Upper lobe of left lung (tissue), 4 donors: ENCODE results near the gene SRSF2.

Source experiments
- EP300 ChIP-seq, 4 donors: sonication (generic); formaldehyde crosslinking; IDR thresholded peaks; one replicate each; pipeline ENCODE4 v1.5.1; 2017; ENCODE audit warnings: antibody characterized with exemption in 4 of 4, control low read depth in 2 of 4
- POLR2A ChIP-seq, 4 donors: fragments of 450-650 bp; IDR thresholded peaks; one replicate each; pipeline ENCODE4 v1.5.1; 2016 to 2017; ENCODE audit warnings: antibody characterized with exemption in 4 of 4, mild to moderate bottlenecking in 2 of 4
- POLR2AphosphoS5 ChIP-seq, 2 donors: sonication (generic); formaldehyde crosslinking; IDR thresholded peaks; one replicate each; pipeline ENCODE4 v1.5.1; 2017; ENCODE audit warnings: antibody characterized with exemption in 2 of 2
- TF ChIP-seq, protein P1 (sequence below), 6 experiments: fragments of 450-650 bp in 4 of 6; fragments of 200-600 bp in 2 of 6; sonication (generic) in 2 of 6; IDR thresholded peaks; one replicate each; pipeline ENCODE4 v1.5.1; 2016 to 2019; ENCODE audit warnings: antibody characterized with exemption in 6 of 6

DNA sequence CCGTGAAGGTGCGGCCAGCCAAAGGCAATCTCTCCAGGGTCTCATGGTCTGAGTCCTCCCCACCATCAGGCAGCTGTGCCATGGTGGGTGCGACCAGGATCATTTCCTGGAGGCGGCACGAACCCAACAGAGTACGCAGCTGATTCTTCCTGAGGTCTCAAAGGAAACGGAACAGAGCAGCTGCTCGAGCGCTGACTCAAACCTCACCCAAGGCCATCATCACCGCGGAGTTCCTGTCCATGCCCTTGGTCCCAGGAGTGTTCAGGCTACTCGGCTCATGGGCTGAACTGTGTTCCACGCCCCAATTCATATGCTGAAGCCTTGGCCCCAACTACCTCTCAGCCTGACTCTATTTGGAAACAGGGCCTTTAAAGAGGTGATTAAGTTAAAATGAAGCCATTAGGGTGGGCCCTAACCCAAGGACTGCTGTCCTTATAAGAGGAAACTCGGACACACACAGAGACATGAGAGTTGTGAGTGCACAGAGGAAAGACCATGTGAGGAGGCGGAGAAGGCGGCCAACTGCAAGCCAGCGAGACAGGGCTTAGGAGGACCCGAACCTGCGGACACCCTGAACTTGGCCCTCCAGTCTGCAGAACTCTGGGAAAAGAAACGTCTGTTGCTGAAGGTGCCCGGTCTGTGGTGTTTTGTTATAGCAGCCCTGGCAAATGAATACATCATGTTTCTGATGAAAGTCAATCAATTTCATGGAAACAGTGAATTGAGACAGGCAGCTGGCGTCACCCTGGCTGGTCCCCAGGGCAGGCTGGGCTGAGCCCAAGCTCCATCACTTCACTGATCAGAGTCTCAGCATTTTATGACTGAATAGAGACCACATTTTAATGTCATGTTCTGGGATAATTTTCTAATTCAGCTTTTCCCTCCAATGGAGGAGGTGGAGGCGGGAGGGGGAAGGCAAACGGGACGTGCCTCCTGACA lies 40.1 kb downstream of the SRSF2 start:
- TF ChIP-seq POLR2A (IDR thresholded peaks at IDR 0.05) = no peak
- TF ChIP-seq, protein P1, sequence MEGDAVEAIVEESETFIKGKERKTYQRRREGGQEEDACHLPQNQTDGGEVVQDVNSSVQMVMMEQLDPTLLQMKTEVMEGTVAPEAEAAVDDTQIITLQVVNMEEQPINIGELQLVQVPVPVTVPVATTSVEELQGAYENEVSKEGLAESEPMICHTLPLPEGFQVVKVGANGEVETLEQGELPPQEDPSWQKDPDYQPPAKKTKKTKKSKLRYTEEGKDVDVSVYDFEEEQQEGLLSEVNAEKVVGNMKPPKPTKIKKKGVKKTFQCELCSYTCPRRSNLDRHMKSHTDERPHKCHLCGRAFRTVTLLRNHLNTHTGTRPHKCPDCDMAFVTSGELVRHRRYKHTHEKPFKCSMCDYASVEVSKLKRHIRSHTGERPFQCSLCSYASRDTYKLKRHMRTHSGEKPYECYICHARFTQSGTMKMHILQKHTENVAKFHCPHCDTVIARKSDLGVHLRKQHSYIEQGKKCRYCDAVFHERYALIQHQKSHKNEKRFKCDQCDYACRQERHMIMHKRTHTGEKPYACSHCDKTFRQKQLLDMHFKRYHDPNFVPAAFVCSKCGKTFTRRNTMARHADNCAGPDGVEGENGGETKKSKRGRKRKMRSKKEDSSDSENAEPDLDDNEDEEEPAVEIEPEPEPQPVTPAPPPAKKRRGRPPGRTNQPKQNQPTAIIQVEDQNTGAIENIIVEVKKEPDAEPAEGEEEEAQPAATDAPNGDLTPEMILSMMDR (IDR thresholded peaks at IDR 0.05) = no peak
- peak; percentile 53 to 67 for TF ChIP-seq POLR2AphosphoS5 (IDR thresholded peaks at IDR 0.05)
- peak in 1 of 4 donors; percentile 1 for TF ChIP-seq EP300 (IDR thresholded peaks at IDR 0.05)
